ENCODE results near the gene NDUFV2. TPM values are rescaled to one million over a fixed set of nuclear protein-coding genes. Genes with fewer than 3 reads are reported as not detected.

The NDUFV2 gene
- total and polyA plus RNA-seq, 2 of the 13 experiments (the other 11 are each of a cell fraction or from before 2014, with no cell fraction given) = 216 to 299 TPM

- H4K20me1 ChIP-seq (ENCODE audit: insufficient read depth, low read length) = peaks cover 12% of the 10 kb centered on the region; the same call in 1 of the 2 replicates
- intact Hi-C loops (cut with micrococcal nuclease; ENCODE audit: unreplicated experiment) = loop anchor here (5.0 kb wide), 1 partner anchor 36 kb away; no protein-coding TSS in a partner anchor
- FAIRE-seq = no peak
- no peak overlapping the region for H3K9ac ChIP-seq (ENCODE audit: insufficient read depth, low read depth, low read length)
- H3K4me1 ChIP-seq (ENCODE audit: insufficient read depth, low read length) = peaks cover 6% of the 10 kb centered on the region; the same call in 1 of the 2 replicates
- WGBS (ENCODE audit: low lambda C conversion rate) = 97% methylated on average over 3 of the region's 3 CpGs
- in situ Hi-C loops (cut with HindIII; ENCODE audit: extremely low pct_ligation_motif_present, low pct_unique_long_range_greater_than_20kb) = no loop called here
- no peak overlapping the region for H3K4me2 ChIP-seq (ENCODE audit: low read depth, low read length)
- peaks cover under 1 to 30% of the 10 kb centered on the region in 2 experiments for H3K36me3 ChIP-seq (replicated peaks in 1 of 2; ENCODE audit: control insufficient read depth in 1 of 2, insufficient read depth in 2 of 2, low read length in 2 of 2)
- no peak overlapping the region for H2AFZ ChIP-seq (ENCODE audit: low read length)
- no peak overlapping the region for H3K4me3 ChIP-seq (replicated peaks in 1 of 3; ENCODE audit: insufficient read depth in 1 of 3, low read depth in 2 of 3, low read length in 3 of 3)
- no peak for ATAC-seq
- CTCF ChIA-PET (ENCODE audit: low intra/inter-chr PET ratio, low total read pairs) = no interaction called here
- H3K27ac ChIP-seq (ENCODE audit: extremely low read length, insufficient read depth, low read length) = no peak overlapping the region
- no TSS peak for BruUV-seq (replicated peaks)
- H3K27me3 ChIP-seq (ENCODE audit: control insufficient read depth in 1 of 2, insufficient read depth in 2 of 2, low read length in 2 of 2) = no peaks in the 10 kb centered on the region
- DNase-seq (ENCODE audit: low spot score) = no peak
- TF ChIP-seq ZNF34 (CRISPR knock-in tag; IDR thresholded peaks at IDR 0.05; ENCODE audit: borderline replicate concordance) (no peak), BCL6 (CRISPR knock-in tag; IDR thresholded peaks at IDR 0.05) (no peak), ZNF251 (CRISPR knock-in tag; IDR thresholded peaks at IDR 0.05) (no peak), HOXA3 (CRISPR knock-in tag; IDR thresholded peaks at IDR 0.05) (no peak), ZNF281 (CRISPR knock-in tag; IDR thresholded peaks at IDR 0.05; ENCODE audit: borderline replicate concordance) (no peak), ZUFSP (CRISPR knock-in tag; IDR thresholded peaks at IDR 0.05; ENCODE audit: borderline replicate concordance) (no peak), TOE1 (CRISPR knock-in tag; IDR thresholded peaks at IDR 0.05) (no peak), SPEN (CRISPR knock-in tag; IDR thresholded peaks at IDR 0.05; ENCODE audit: low read depth) (no peak), ZMYM4 (CRISPR knock-in tag; IDR thresholded peaks at IDR 0.05) (no peak), ZNF549 (CRISPR knock-in tag; IDR thresholded peaks at IDR 0.05) (no peak), MYNN (CRISPR knock-in tag; IDR thresholded peaks at IDR 0.05; ENCODE audit: low read depth) (no peak), ZSCAN22 (CRISPR knock-in tag; IDR thresholded peaks at IDR 0.05) (no peak)
- TF ChIP-seq, protein P1, sequence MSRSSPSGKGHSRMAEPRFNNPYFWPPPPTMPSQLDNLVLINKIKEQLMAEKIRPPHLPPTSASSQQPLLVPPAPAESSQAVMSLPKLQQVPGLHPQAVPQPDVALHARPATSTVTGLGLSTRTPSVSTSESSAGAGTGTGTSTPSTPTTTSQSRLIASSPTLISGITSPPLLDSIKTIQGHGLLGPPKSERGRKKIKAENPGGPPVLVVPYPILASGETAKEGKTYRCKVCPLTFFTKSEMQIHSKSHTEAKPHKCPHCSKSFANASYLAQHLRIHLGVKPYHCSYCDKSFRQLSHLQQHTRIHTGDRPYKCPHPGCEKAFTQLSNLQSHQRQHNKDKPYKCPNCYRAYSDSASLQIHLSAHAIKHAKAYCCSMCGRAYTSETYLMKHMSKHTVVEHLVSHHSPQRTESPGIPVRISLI (CRISPR knock-in tag; IDR thresholded peaks at IDR 0.05; ENCODE audit: borderline replicate concordance) = no peak
- TF ChIP-seq, protein P2, sequence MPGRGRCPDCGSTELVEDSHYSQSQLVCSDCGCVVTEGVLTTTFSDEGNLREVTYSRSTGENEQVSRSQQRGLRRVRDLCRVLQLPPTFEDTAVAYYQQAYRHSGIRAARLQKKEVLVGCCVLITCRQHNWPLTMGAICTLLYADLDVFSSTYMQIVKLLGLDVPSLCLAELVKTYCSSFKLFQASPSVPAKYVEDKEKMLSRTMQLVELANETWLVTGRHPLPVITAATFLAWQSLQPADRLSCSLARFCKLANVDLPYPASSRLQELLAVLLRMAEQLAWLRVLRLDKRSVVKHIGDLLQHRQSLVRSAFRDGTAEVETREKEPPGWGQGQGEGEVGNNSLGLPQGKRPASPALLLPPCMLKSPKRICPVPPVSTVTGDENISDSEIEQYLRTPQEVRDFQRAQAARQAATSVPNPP (CRISPR knock-in tag; IDR thresholded peaks at IDR 0.05) = no peak
- peaks cover 47% of the 10 kb centered on the region for H3K79me2 ChIP-seq (ENCODE audit: insufficient read depth, low read length)
- POLR2A ChIA-PET = no interaction called here
- no peaks in the 10 kb centered on the region for H3K9me3 ChIP-seq (ENCODE audit: low read length)
Observed at GRCh38 chr18:9181275-9181674, 78.8 kb downstream of the NDUFV2 start.
